Immature natural killer cell (primary cell): ENCODE data around the gene BNC2. TPM values are rescaled to one million over a fixed set of nuclear protein-coding genes. Genes with fewer than 3 reads are reported as not detected.

Source experiments
- DNase-seq, 3 donors: peaks; one replicate each; pipeline ENCODE4 v3.0.0; 2022; ENCODE audit warnings: mixed read lengths in 1 of 3
- H3K27ac Mint-ChIP-seq, 6 donors: one replicate each; pipeline ENCODE4 v1.8.0; 2020; ENCODE audit warnings: mixed read lengths in 6 of 6, mild to moderate bottlenecking in 5 of 6, inconsistent platforms in 4 of 6, moderate library complexity in 3 of 6
- H3K27me3 Mint-ChIP-seq, 3 donors: one replicate each; pipeline ENCODE4 v1.8.0; 2020 to 2021; ENCODE audit warnings: low read depth in 3 of 3, mild to moderate bottlenecking in 3 of 3, mixed read lengths in 3 of 3, moderate library complexity in 3 of 3, inconsistent platforms in 1 of 3
- H3K36me3 Mint-ChIP-seq, 3 donors: one replicate each; pipeline ENCODE4 v1.8.0; 2020; ENCODE audit warnings: mixed read lengths in 3 of 3, inconsistent platforms in 2 of 3, mild to moderate bottlenecking in 2 of 3
- H3K4me1 Mint-ChIP-seq, 2 donors: one replicate each; pipeline ENCODE4 v1.8.0; 2020; ENCODE audit warnings: inconsistent platforms in 2 of 2, mild to moderate bottlenecking in 2 of 2, mixed read lengths in 2 of 2, moderate library complexity in 1 of 2
- H3K4me3 Mint-ChIP-seq, 5 donors: one replicate each; pipeline ENCODE4 v1.8.0; 2020; ENCODE audit warnings: mild to moderate bottlenecking in 5 of 5, mixed read lengths in 5 of 5, inconsistent platforms in 3 of 5, moderate library complexity in 3 of 5
- H3K9me3 Mint-ChIP-seq, 6 donors: one replicate each; pipeline ENCODE4 v1.8.0; 2020; ENCODE audit warnings: mild to moderate bottlenecking in 6 of 6, mixed read lengths in 6 of 6, inconsistent platforms in 4 of 6, moderate library complexity in 3 of 6
- polyA plus RNA-seq, 3 donors: library from polyadenylated mRNA; unstranded; fragments of 300-500 nt; fragmentation: Illumina TruSeq; gene quantifications; one replicate each; pipeline ENCODE4 v1.2.3, GENCODE V29; 2021

BNC2 gene
- polyA plus RNA-seq, 3 donors from 2014 or later: 6.5 to 11.0 (median 7.7) TPM

GRCh38 chr9:16656432-16657169 lies 213.9 kb downstream of the BNC2 start:
- no peak overlapping the region for H3K4me3 Mint-ChIP-seq
- H3K27ac Mint-ChIP-seq: peak overlapping the region in 1 of 6 donors; percentile 39
- peaks cover 0 to 2% (median 1%) of the 10 kb centered on the region in 3 donors for H3K27me3 Mint-ChIP-seq
- no peaks in the 10 kb centered on the region for H3K9me3 Mint-ChIP-seq
- peaks cover 4 to 5% (median 5%) of the 10 kb centered on the region in 3 donors for H3K36me3 Mint-ChIP-seq
- DNase-seq: no peak
- peaks cover 4 to 7% of the 10 kb centered on the region in 2 donors for H3K4me1 Mint-ChIP-seq

GRCh38 chr9:16654596-16655126 lies 215.8 kb downstream of the BNC2 start:
- Mint-ChIP-seq H3K4me1 (peaks cover 4 to 6% of the 10 kb centered on the region in 2 donors), H3K27me3 (peaks cover 0 to 2% (median 1%) of the 10 kb centered on the region in 3 donors), H3K36me3 (peaks cover 2 to 3% (median 2%) of the 10 kb centered on the region in 3 donors), H3K27ac (no peak overlapping the region), H3K4me3 (no peak overlapping the region), H3K9me3 (no peaks in the 10 kb centered on the region)
- no peak for DNase-seq

GRCh38 chr9:16653491-16654399 lies 216.7 kb downstream of the BNC2 start:
- H3K4me1 Mint-ChIP-seq: peaks cover 5 to 11% of the 10 kb centered on the region in 2 donors
- H3K36me3 Mint-ChIP-seq: no peaks in the 10 kb centered on the region
- H3K4me3 Mint-ChIP-seq: no peak overlapping the region
- H3K27me3 Mint-ChIP-seq: peaks cover 0 to 2% (median 1%) of the 10 kb centered on the region in 3 donors
- H3K27ac Mint-ChIP-seq: no peak overlapping the region
- DNase-seq: no peak
- no peaks in the 10 kb centered on the region for H3K9me3 Mint-ChIP-seq

GRCh38 chr9:16652582-16652981 lies 217.9 kb downstream of the BNC2 start:
- Mint-ChIP-seq H3K4me3 (no peak overlapping the region), H3K27ac (no peak overlapping the region), H3K4me1 (peaks cover 5 to 21% of the 10 kb centered on the region in 2 donors), H3K36me3 (no peaks in the 10 kb centered on the region), H3K9me3 (no peaks in the 10 kb centered on the region), H3K27me3 (peaks cover 0 to 2% (median 1%) of the 10 kb centered on the region in 3 donors)
- DNase-seq: no peak

- Mint-ChIP-seq H3K27ac (peak overlapping the region in 1 of 6 donors; percentile 23), H3K9me3 (no peaks in the 10 kb centered on the region), H3K27me3 (peaks cover 0 to 2% (median 1%) of the 10 kb centered on the region in 3 donors), H3K4me3 (no peak overlapping the region), H3K36me3 (no peaks in the 10 kb centered on the region), H3K4me1 (peaks cover 5 to 24% of the 10 kb centered on the region in 2 donors)
- no peak for DNase-seq
Observed at GRCh38 chr9:16651446-16651964, 219.0 kb downstream of the BNC2 start.

- Mint-ChIP-seq H3K4me1 (peaks cover 6 to 58% of the 10 kb centered on the region in 2 donors), H3K9me3 (no peaks in the 10 kb centered on the region), H3K27ac (no peak overlapping the region), H3K4me3 (no peak overlapping the region), H3K27me3 (no peaks in the 10 kb centered on the region), H3K36me3 (no peaks in the 10 kb centered on the region)
- no peak for DNase-seq
Observed at GRCh38 chr9:16645970-16646369, 224.5 kb downstream of the BNC2 start.

GRCh38 chr9:16642421-16643109 lies 227.9 kb downstream of the BNC2 start:
- peaks cover 13 to 52% of the 10 kb centered on the region in 2 donors for H3K4me1 Mint-ChIP-seq

GRCh38 chr9:16640649-16641048 lies 229.8 kb downstream of the BNC2 start:
- Mint-ChIP-seq H3K4me3 (no peak overlapping the region), H3K27me3 (peaks cover 0 to 3% (median 0%) of the 10 kb centered on the region in 3 donors), H3K4me1 (peaks cover 13 to 43% of the 10 kb centered on the region in 2 donors), H3K36me3 (no peaks in the 10 kb centered on the region), H3K27ac (no peak overlapping the region), H3K9me3 (no peaks in the 10 kb centered on the region)
- no peak for DNase-seq

More at GRCh38 chr9:16642421-16643109, 227.9 kb downstream of the BNC2 start:
- no peak for DNase-seq
- Mint-ChIP-seq H3K4me3 (peak overlapping the region in 1 of 5 donors; percentile 4), H3K27me3 (peaks cover 0 to 1% (median 0%) of the 10 kb centered on the region in 3 donors), H3K36me3 (no peaks in the 10 kb centered on the region), H3K27ac (no peak overlapping the region), H3K9me3 (no peaks in the 10 kb centered on the region)

GRCh38 chr9:16639644-16640043 lies 230.8 kb downstream of the BNC2 start:
- H3K27me3 Mint-ChIP-seq: peaks cover 0 to 3% (median 0%) of the 10 kb centered on the region in 3 donors
- no peaks in the 10 kb centered on the region for H3K9me3 Mint-ChIP-seq
- H3K4me1 Mint-ChIP-seq: peaks cover 13 to 43% of the 10 kb centered on the region in 2 donors
- no peak overlapping the region for H3K4me3 Mint-ChIP-seq
- no peak for DNase-seq
- no peak overlapping the region for H3K27ac Mint-ChIP-seq
- H3K36me3 Mint-ChIP-seq: no peaks in the 10 kb centered on the region

- Mint-ChIP-seq H3K27me3 (peaks cover 0 to 3% (median 0%) of the 10 kb centered on the region in 3 donors), H3K4me1 (peaks cover 13 to 34% of the 10 kb centered on the region in 2 donors), H3K4me3 (no peak overlapping the region), H3K9me3 (no peaks in the 10 kb centered on the region), H3K27ac (no peak overlapping the region), H3K36me3 (no peaks in the 10 kb centered on the region)
- DNase-seq: no peak
Observed at GRCh38 chr9:16637911-16638310, 232.6 kb downstream of the BNC2 start.

GRCh38 chr9:16637218-16637617 lies 233.3 kb downstream of the BNC2 start:
- Mint-ChIP-seq H3K9me3 (no peaks in the 10 kb centered on the region), H3K36me3 (no peaks in the 10 kb centered on the region), H3K27ac (no peak overlapping the region), H3K27me3 (peaks cover 0 to 3% (median 0%) of the 10 kb centered on the region in 3 donors), H3K4me3 (no peak overlapping the region), H3K4me1 (peaks cover 9 to 27% of the 10 kb centered on the region in 2 donors)
- no peak for DNase-seq

- no peaks in the 10 kb centered on the region for H3K9me3 Mint-ChIP-seq
Observed at GRCh38 chr9:16633794-16634193, 236.7 kb downstream of the BNC2 start.

GRCh38 chr9:16628413-16628812 lies 242.1 kb downstream of the BNC2 start:
- H3K9me3 Mint-ChIP-seq: no peaks in the 10 kb centered on the region
- H3K4me1 Mint-ChIP-seq: peaks cover 15 to 41% of the 10 kb centered on the region in 2 donors
- H3K36me3 Mint-ChIP-seq: no peaks in the 10 kb centered on the region
- no peak overlapping the region for H3K4me3 Mint-ChIP-seq
- no peak for DNase-seq
- no peak overlapping the region for H3K27ac Mint-ChIP-seq
- peaks cover 0 to 2% (median 1%) of the 10 kb centered on the region in 3 donors for H3K27me3 Mint-ChIP-seq

More at GRCh38 chr9:16633794-16634193, 236.7 kb downstream of the BNC2 start:
- Mint-ChIP-seq H3K4me1 (peaks cover 5 to 13% of the 10 kb centered on the region in 2 donors), H3K4me3 (no peak overlapping the region), H3K27ac (no peak overlapping the region), H3K27me3 (peaks cover 0 to 3% (median 2%) of the 10 kb centered on the region in 3 donors), H3K36me3 (no peaks in the 10 kb centered on the region)
- DNase-seq: no peak
